HG02870 (cell line): ENCODE data around the gene DGKK.
"Not testable (repeated sequence)": the region's sequence is repeated elsewhere in the genome, so short reads cannot be mapped to it uniquely, and the experiment has no call there.

ENCODE experiments used
- ATAC-seq: cut with Tn5 transposase; IDR thresholded peaks from one replicate; pipeline ENCODE4 v1.9.1; 2021; ENCODE audit warnings: mild to moderate bottlenecking, moderate library complexity; ENCODE audit not compliant: unreplicated experiment

Gene DGKK

DNA sequence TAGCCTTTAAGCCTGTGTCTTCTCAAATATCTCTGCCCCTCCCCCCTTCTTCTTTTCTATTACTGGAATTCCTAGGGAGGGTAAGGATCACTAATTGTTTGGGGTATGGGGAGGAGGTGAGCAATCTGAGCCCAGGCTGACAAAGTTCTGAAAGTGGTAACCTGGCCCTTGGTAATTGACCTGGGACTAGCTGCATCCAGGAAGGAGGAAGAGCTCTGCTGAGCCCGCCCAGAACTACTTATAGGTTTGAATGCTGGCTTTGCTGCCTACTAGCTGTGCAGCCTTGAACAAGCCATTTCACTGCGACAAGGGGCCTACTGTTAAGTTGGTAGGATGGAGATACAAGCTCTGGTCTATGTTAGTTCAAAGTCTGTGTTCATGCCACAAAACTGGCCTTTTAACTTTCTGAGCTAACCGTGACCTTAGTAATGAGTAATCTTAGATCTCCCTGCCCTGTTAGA, 37.8 kb downstream of the DGKK start:
- no peak for ATAC-seq

DNA sequence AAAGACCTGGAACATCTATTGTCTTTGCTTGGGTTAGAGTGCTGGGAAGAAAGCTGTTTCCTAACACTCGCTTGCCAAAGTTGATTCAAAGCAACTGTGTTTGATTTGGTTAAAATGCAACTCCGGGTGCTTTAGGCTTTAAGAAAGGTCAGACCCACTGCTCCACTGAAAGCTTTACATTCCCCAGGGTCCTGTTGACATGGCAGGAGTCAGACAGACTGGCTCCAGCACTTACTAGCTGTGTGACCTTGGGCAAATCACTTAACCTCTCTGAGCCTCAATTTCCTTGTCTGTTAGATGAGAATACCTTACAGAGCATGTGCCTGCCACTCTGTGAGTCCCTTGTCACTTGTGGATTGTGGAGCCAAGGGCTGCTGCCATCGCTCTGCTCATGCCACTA, 39.0 kb downstream of the DGKK start:
- no peak for ATAC-seq

- ATAC-seq: no peak
Observed at GRCh38 chrX:50430917-50431575, 39.6 kb downstream of the DGKK start.

DNA sequence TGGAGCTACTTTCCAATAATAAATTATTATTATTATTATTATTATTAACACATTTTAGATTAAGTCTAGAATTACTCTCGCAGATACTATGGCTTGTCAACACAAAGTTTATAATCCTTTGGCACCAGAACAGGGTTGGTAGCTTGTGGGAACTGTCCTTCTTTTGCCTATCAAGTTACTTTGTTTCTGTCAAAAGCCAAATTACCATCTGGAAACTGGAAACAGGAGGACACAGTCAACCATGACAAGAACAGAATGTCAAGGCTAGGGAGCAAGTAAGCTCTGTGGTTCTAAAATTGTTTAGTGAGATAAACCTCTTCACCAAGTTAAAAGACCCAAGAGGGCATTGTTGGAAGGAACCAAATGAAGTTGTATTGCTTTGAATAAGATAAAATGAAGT, 42.5 kb downstream of the DGKK start:
- no peak for ATAC-seq

DNA sequence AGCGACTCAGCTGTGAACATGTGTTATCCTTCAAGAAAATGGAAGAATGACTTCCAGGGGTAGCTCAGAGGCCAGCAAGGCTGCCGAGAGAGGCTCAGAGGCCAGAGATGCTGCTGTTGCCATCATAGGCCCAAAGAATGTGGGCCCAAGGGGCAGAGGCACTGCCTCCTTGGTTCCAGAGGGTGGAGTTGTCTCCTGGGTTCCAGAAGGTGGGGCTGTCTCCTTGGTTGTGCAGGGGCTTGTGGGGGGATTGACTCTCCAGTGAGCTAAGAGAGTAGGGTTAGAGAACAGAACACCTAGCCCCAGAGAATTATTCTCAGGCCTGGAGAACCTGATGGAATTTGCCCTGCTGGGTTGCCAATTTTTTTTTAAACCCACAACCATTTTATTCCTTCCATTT, 62.6 kb downstream of the DGKK start:
- ATAC-seq: no peak

DNA sequence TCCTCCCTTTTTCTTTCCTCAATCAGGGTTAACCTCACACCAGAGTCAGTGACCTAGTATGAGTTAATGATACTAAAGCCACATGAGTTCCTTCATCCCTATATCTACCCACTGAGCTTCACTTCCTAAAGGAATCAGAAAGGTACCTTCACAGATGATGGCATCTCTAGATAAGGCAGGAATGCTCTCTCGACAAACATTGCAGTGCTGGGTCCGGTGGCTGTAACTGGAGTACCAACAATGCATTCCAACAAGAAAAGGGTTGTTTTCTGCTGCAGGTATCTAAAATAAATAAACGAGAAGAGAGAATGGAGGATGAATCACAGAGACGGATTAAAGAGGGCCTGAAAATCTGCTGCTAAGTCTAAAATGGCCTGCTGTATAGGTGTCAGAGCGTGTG, 66.7 kb downstream of the DGKK start:
- ATAC-seq: no peak

- no peak for ATAC-seq
Observed at GRCh38 chrX:50402886-50403285, 67.7 kb downstream of the DGKK start.

DNA sequence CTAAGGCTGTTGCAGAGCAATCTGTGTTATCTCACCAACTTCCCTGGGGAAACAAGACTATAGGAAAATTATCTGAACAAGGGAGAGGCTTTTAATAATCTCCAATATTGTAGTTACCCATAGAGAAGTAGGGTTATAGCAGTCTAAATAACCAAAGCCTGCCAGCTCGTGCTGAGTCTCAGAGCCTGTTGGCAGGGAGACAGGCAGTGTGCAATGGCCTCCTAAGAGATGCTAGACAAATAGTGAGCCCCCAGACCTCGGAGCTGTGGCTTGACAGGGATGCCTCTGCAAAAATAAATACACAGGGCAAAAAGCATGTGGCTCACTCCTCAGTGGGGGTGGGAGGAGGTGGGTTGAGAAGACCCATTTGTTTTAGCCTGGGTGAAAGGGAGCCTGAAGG, 76.7 kb downstream of the DGKK start:
- ATAC-seq: no peak

- ATAC-seq: no peak
Observed at GRCh38 chrX:50386520-50386919, 84.1 kb downstream of the DGKK start.

- ATAC-seq: no peak
Observed at GRCh38 chrX:50381729-50382415, 88.8 kb downstream of the DGKK start.

DNA sequence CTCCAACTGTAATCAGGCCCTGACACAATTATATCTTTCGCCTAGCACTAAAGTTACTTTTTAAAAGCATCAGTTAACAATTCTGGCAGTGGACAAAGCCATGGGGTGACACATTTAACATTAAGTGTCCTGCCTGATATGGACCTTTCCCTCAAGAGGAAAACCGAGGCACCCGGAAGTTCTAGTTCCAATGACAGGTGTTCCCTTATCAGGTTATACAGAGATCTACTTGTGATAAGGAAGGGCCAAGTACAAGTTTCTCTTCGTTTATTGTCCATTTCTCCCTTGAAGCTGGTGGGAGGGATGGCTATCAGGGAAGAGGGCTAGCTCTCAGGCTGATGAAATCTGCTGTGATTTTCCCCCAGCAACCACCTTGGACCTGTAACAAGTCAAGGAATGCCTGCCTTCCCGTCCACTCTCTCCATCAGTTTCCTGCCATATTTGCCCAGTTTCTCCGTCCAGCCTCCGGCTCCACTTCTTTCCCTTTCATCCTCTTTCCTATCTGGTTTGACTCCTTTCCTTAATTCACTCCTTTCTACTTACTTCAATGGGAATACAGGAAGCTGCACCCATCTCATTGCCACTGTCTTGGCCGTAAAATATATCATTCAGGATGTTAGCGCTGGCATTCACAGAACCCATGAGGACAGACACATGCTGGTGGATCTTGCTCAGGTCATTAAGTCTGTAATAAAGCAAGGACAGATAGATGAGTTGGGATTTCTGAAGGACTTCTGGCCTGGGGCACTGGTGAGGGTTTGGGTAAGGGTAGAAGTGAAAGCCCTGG, 95.0 kb downstream of the DGKK start:
- ATAC-seq: no peak

GRCh38 chrX:50372966-50373365, 97.7 kb downstream of the DGKK start:
- ATAC-seq: no peak

DNA sequence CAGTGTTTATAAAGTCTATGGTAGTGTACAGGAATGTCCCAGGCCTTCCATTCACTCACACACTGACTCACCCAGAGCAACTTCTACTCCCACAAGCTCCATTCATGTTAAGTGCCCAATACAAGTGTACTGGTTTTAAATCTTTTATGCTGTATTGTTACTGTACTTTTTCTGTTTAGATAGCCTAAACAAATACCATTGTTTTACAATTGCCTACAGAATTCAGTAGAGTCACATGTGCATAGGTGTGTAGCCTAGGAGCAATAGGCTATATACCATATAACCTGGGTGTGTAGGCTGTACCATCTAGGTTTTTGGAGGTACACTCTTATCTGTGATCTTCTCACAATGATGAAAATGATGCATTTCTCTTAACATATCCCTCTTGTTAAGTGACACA, 126.7 kb downstream of the DGKK start:
- ATAC-seq: no peak

DNA sequence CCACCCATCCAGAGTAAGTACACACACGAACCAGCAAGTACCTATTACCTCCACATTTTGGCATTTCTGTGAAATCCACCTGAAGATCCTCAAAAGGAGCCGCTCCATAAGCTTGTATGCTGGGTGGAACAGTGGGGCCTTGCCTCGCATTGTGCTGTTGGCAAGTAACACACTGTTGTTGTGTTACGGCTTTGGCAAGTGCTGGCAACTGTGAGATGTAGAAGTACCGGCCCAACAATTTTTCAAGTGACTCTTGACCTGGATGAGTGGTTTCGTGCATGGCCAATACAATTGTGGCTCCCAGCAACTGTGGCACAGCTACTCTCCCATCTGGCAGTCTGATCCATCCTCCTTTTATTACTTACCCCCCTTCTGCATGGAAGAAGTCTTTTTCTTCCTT, 137.3 kb downstream of the DGKK start:
- no peak for ATAC-seq

DNA sequence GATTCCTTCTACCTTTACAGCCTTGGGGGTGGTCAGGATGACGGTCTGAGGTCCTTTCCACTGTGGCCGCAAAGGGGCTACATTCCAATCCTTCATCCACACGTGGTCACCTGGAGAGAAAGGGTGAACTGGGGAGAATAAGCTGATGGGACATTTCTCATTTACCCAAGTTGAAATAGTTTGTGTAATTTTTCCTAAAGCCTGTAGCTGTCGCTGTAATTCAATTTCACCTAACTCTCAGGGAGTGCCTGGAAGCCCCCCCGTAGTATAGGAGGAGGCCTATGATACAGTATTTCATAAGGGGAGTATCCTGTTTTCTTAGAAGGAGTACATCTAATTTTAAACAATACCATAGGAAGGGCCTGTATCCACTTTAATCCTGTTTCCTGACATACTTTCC, 138.0 kb downstream of the DGKK start:
- not testable (repeated sequence) for ATAC-seq

GRCh38 chrX:50327235-50327634, 143.4 kb downstream of the DGKK start:
- no peak for ATAC-seq
